HepG2 (cell line): ENCODE data around the gene CPPED1. TPM values are rescaled to one million over a fixed set of nuclear protein-coding genes. Genes with fewer than 3 reads are reported as not detected.

Experiments used
- CBFB ChIP-seq: sonication (generic); formaldehyde crosslinking; IDR thresholded peaks from 2 replicates; pipeline ENCODE4 v1.4.0; 2020; ENCODE audit warnings: missing genetic modification reagents
- EED ChIP-seq: sonication (generic); formaldehyde crosslinking; IDR thresholded peaks from 2 replicates; pipeline ENCODE4 v1.5.0; 2020; ENCODE audit warnings: mild to moderate bottlenecking, missing genetic modification reagents
- FOXP1 ChIP-seq, 2 experiments: fragments of 450-650 bp in 1 of 2; IDR thresholded peaks; 2 replicates each; pipeline ENCODE4 v1.6.1; 2017 to 2018; ENCODE audit warnings: antibody characterized with exemption in 1 of 2
- KLF11 ChIP-seq: IDR thresholded peaks from 2 replicates; pipeline ENCODE4 v1.6.1; 2016; ENCODE audit warnings: missing compliant biosample characterization
- NFYB ChIP-seq: sonication (generic); formaldehyde crosslinking; IDR thresholded peaks from 2 replicates; pipeline ENCODE4 v1.4.0; 2020; ENCODE audit warnings: missing genetic modification reagents
- PRMT3 ChIP-seq: sonication (generic); formaldehyde crosslinking; IDR thresholded peaks from 2 replicates; pipeline ENCODE4 v1.8.1; 2022; ENCODE audit warnings: low read depth, mild to moderate bottlenecking, moderate library complexity, missing genetic modification reagents, borderline replicate concordance
- SMARCC2 ChIP-seq: fragments of 450-650 bp; IDR thresholded peaks from 2 replicates; pipeline ENCODE4 v1.6.1; 2017; ENCODE audit warnings: antibody characterized with exemption, mild to moderate bottlenecking
- SRSF1 ChIP-seq: fragments of 200-400 bp; formaldehyde crosslinking; optimal IDR thresholded peaks from 2 replicates; pipeline ENCODE3; 2017; ENCODE audit warnings: mild to moderate bottlenecking, low read depth, low read length, moderate library complexity
- TFDP1 ChIP-seq: IDR thresholded peaks from 2 replicates; pipeline ENCODE4 v1.6.1; 2016; ENCODE audit warnings: missing compliant biosample characterization, missing genetic modification reagents, borderline replicate concordance
- THYN1 ChIP-seq: sonication (generic); formaldehyde crosslinking; IDR thresholded peaks from 2 replicates; pipeline ENCODE4 v1.8.1; 2023; ENCODE audit warnings: low read depth, mild to moderate bottlenecking, moderate library complexity, missing genetic modification reagents, borderline replicate concordance
- TMF1 ChIP-seq: sonication (generic); formaldehyde crosslinking; IDR thresholded peaks from 2 replicates; pipeline ENCODE4 v1.8.1; 2022; ENCODE audit warnings: low read depth, missing genetic modification reagents
- TRIM24 ChIP-seq: sonication (generic); formaldehyde crosslinking; IDR thresholded peaks from 2 replicates; pipeline ENCODE4 v1.8.0; 2022; ENCODE audit warnings: mild to moderate bottlenecking, missing genetic modification reagents
- ZBTB20 ChIP-seq: sonication (generic); formaldehyde crosslinking; IDR thresholded peaks from 2 replicates; pipeline ENCODE4 v1.8.1; 2023; ENCODE audit warnings: missing genetic modification reagents, low read depth, mild to moderate bottlenecking, borderline replicate concordance
- ZNF563 ChIP-seq: sonication (generic); formaldehyde crosslinking; IDR thresholded peaks from 2 replicates; pipeline ENCODE4 v1.8.0; 2022; ENCODE audit warnings: mild to moderate bottlenecking, moderate library complexity, missing genetic modification reagents
- ZNF577 ChIP-seq: sonication (generic); formaldehyde crosslinking; IDR thresholded peaks from 2 replicates; pipeline ENCODE4 v1.4.0; 2020; ENCODE audit warnings: mild to moderate bottlenecking, low read depth, missing genetic modification reagents, borderline replicate concordance
- ZNF660 ChIP-seq: sonication (generic); formaldehyde crosslinking; IDR thresholded peaks from 2 replicates; pipeline ENCODE4 v1.5.1; 2020; ENCODE audit warnings: mild to moderate bottlenecking, low read depth, missing genetic modification reagents, borderline replicate concordance
- ZNF781 ChIP-seq: sonication (generic); formaldehyde crosslinking; IDR thresholded peaks from 2 replicates; pipeline ENCODE4 v1.5.1; 2020; ENCODE audit warnings: borderline replicate concordance, mild to moderate bottlenecking, missing genetic modification reagents; ENCODE audit errors: not compliant biosample characterization
- ZSCAN20 ChIP-seq: sonication (generic); formaldehyde crosslinking; IDR thresholded peaks from 2 replicates; pipeline ENCODE4 v1.4.0; 2020; ENCODE audit warnings: missing genetic modification reagents, mild to moderate bottlenecking, borderline replicate concordance
- polyA plus RNA-seq, 8 experiments: library from polyadenylated mRNA; depleted of rRNA in 3 of 8; stranded (reverse) in 7 of 8; unstranded in 1 of 8; fragments of >200 nt; fragmentation: Illumina TruSeq in 4 of 8; extraction: Trizol in 4 of 8; gene quantifications; 2 replicates each; pipeline versions ENCODE4 v1.2.1 to v1.2.3, GENCODE V29; 2011 to 2016; ENCODE audit warnings: low read depth in 4 of 8, missing spikeins in 1 of 8, mixed read lengths in 1 of 8; ENCODE audit not compliant: insufficient read depth in 1 of 8
- total RNA-seq, 5 experiments: library from RNA; depleted of rRNA; stranded (reverse); fragments of >200 nt; fragmentation: Illumina TruSeq; extraction: Trizol; gene quantifications; 2 replicates each; pipeline ENCODE4 v1.2.3, GENCODE V29; 2016; ENCODE audit warnings: low read depth in 1 of 5
- TF ChIP-seq, protein P1 (sequence below): sonication (generic); formaldehyde crosslinking; IDR thresholded peaks from 2 replicates; pipeline ENCODE4 v1.4.0; 2020; ENCODE audit warnings: mild to moderate bottlenecking, missing genetic modification reagents
- TF ChIP-seq, protein P2 (sequence below): sonication (generic); formaldehyde crosslinking; IDR thresholded peaks from 2 replicates; pipeline ENCODE4 v1.9.0; 2021; ENCODE audit warnings: missing genetic modification reagents, borderline replicate concordance
- TF ChIP-seq, protein P3 (sequence below): sonication (generic); formaldehyde crosslinking; IDR thresholded peaks from 2 replicates; pipeline ENCODE4 v1.5.0; 2020; ENCODE audit warnings: missing genetic modification reagents

Gene CPPED1
- total and polyA plus RNA-seq, 2 of the 13 experiments (the other 11 are each of a cell fraction or from before 2014, with no cell fraction given) = 66.6 to 71.3 TPM

GRCh38 chr16:12803203-12804093 lies at the start of gene CPPED1 (continued):
- TF ChIP-seq, protein P1, sequence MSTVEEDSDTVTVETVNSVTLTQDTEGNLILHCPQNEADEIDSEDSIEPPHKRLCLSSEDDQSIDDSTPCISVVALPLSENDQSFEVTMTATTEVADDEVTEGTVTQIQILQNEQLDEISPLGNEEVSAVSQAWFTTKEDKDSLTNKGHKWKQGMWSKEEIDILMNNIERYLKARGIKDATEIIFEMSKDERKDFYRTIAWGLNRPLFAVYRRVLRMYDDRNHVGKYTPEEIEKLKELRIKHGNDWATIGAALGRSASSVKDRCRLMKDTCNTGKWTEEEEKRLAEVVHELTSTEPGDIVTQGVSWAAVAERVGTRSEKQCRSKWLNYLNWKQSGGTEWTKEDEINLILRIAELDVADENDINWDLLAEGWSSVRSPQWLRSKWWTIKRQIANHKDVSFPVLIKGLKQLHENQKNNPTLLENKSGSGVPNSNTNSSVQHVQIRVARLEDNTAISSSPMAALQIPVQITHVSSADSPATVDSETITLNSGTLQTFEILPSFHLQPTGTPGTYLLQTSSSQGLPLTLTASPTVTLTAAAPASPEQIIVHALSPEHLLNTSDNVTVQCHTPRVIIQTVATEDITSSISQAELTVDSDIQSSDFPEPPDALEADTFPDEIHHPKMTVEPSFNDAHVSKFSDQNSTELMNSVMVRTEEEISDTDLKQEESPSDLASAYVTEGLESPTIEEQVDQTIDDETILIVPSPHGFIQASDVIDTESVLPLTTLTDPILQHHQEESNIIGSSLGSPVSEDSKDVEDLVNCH (CRISPR knock-in tag) = peak; percentile 16; the same call in 1 of the 2 replicates
- TF ChIP-seq ZBTB20 (CRISPR knock-in tag) = peak; percentile 99
- TF ChIP-seq ZNF577 (CRISPR knock-in tag) = 0 out of 2 replicates have a peak, but pooled peaks have one; percentile 47
- TF ChIP-seq, protein P2, sequence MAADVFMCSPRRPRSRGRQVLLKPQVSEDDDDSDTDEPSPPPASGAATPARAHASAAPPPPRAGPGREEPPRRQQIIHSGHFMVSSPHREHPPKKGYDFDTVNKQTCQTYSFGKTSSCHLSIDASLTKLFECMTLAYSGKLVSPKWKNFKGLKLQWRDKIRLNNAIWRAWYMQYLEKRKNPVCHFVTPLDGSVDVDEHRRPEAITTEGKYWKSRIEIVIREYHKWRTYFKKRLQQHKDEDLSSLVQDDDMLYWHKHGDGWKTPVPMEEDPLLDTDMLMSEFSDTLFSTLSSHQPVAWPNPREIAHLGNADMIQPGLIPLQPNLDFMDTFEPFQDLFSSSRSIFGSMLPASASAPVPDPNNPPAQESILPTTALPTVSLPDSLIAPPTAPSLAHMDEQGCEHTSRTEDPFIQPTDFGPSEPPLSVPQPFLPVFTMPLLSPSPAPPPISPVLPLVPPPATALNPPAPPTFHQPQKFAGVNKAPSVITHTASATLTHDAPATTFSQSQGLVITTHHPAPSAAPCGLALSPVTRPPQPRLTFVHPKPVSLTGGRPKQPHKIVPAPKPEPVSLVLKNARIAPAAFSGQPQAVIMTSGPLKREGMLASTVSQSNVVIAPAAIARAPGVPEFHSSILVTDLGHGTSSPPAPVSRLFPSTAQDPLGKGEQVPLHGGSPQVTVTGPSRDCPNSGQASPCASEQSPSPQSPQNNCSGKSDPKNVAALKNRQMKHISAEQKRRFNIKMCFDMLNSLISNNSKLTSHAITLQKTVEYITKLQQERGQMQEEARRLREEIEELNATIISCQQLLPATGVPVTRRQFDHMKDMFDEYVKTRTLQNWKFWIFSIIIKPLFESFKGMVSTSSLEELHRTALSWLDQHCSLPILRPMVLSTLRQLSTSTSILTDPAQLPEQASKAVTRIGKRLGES (CRISPR knock-in tag) = 0 out of 2 replicates have a peak, but pooled peaks have one; percentile 12
- peak; percentile 97 for TF ChIP-seq TMF1
- TF ChIP-seq FOXP1 (IDR thresholded peaks at IDR 0.05) = peak; percentile 25; the same call in 1 of the 2 replicates
- TF ChIP-seq FOXP1 (CRISPR knock-in tag; IDR thresholded peaks at IDR 0.05) = peak; percentile 66
- TF ChIP-seq ZNF660 (CRISPR knock-in tag) = peak; percentile 61; the same call in 1 of the 2 replicates
- TF ChIP-seq, protein P3, sequence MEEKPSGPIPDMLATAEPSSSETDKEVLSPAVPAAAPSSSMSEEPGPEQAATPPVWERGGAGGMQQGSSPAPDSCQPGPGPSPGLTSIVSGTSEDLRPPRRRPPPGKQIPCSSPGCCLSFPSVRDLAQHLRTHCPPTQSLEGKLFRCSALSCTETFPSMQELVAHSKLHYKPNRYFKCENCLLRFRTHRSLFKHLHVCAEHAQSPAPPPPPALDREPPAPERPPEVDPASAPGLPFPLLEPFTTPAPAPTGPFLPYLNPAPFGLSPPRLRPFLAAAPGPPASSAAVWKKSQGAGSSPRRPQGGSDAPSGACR = peak; percentile 98
- peak; percentile 43 for TF ChIP-seq NFYB (CRISPR knock-in tag)
- no peak for TF ChIP-seq SMARCC2
- TF ChIP-seq TFDP1 = no peak; the same call in 1 of the 2 replicates
- peak; percentile 95 for TF ChIP-seq KLF11 (CRISPR knock-in tag)
- no peak; the same call in 1 of the 2 replicates for TF ChIP-seq ZSCAN20 (CRISPR knock-in tag)
- TF ChIP-seq ZNF781 = peak; percentile 99
- peak; percentile 95 for TF ChIP-seq ZNF563
- TF ChIP-seq PRMT3 = 0 out of 2 replicates have a peak, but pooled peaks have one; percentile 77
- TF ChIP-seq THYN1 (CRISPR knock-in tag) = peak; percentile 97; the same call in 1 of the 2 replicates
- peak; percentile 99 for TF ChIP-seq SRSF1
- TF ChIP-seq TRIM24 (CRISPR knock-in tag) = no peak
- peak; percentile 97 for TF ChIP-seq CBFB (CRISPR knock-in tag)
- TF ChIP-seq EED (CRISPR knock-in tag) = peak; percentile 95; the same call in 1 of the 2 replicates
